Heart left ventricle (tissue), 16 donors: Measurements from ENCODE around the gene GRM7. TPM values are rescaled to one million over a fixed set of nuclear protein-coding genes. Genes with fewer than 3 reads are reported as not detected.

Experiments used
- ATAC-seq, 4 donors: fragments of 200-7000 bp; cut with Tn5 transposase; one replicate each; pipeline ENCODE4 v1.9.1; 2020 to 2022; ENCODE audit warnings: moderate library complexity in 4 of 4, mild to moderate bottlenecking in 3 of 4, moderate number of reproducible peaks in 1 of 4
- DNase-seq, 5 donors: peaks; one replicate each; pipeline ENCODE4 v3.0.0-alpha.2; 2020
- H3K27ac ChIP-seq, 12 donors: fragments of 200-600 bp; sonication (generic) in 4 of 12; one replicate each; pipeline versions ENCODE4 v1.5.0 to v1.8.0; 2016 to 2022; ENCODE audit warnings: mild to moderate bottlenecking in 2 of 12
- H3K27me3 ChIP-seq, 9 donors: fragments of 200-600 bp; sonication (generic) in 2 of 9; one replicate each; pipeline versions ENCODE4 v1.5.1 to v1.8.0; 2016 to 2022; ENCODE audit warnings: mild to moderate bottlenecking in 3 of 9
- H3K36me3 ChIP-seq, 9 donors: fragments of 200-600 bp; sonication (generic) in 2 of 9; one replicate each; pipeline versions ENCODE4 v1.5.0 to v1.8.0; 2018 to 2022; ENCODE audit warnings: mild to moderate bottlenecking in 2 of 9
- H3K4me1 ChIP-seq, 12 donors: fragments of 200-600 bp; sonication (generic) in 4 of 12; one replicate each; pipeline versions ENCODE4 v1.5.0 to v1.8.0; 2016 to 2022; ENCODE audit warnings: mild to moderate bottlenecking in 3 of 12
- H3K4me3 ChIP-seq, 12 donors: fragments of 200-600 bp; sonication (generic) in 4 of 12; one replicate each; pipeline versions ENCODE4 v1.5.0 to v1.8.0; 2017 to 2022; ENCODE audit warnings: mild to moderate bottlenecking in 9 of 12, moderate library complexity in 4 of 12
- H3K9me3 ChIP-seq, 12 donors: fragments of 200-600 bp; sonication (generic) in 4 of 12; one replicate each; pipeline versions ENCODE4 v1.5.0 to v1.8.0; 2016 to 2022; ENCODE audit warnings: mild to moderate bottlenecking in 1 of 12
- CTCF ChIP-seq, 12 donors: fragments of 200-600 bp; sonication (generic) in 4 of 12; IDR thresholded peaks; one replicate each; pipeline versions ENCODE4 v1.5.0 to v1.8.0; 2018 to 2022; ENCODE audit warnings: antibody characterized with exemption in 12 of 12, mild to moderate bottlenecking in 5 of 12
- POLR2A ChIP-seq, 2 donors: fragments of 450-650 bp; IDR thresholded peaks; one replicate each; pipeline ENCODE4 v1.6.1; 2017; ENCODE audit warnings: antibody characterized with exemption in 2 of 2, mild to moderate bottlenecking in 2 of 2, moderate library complexity in 2 of 2
- WGBS, 4 donors: extraction: QIAGEN DNeasy Blood & Tissue Kit in 2 of 4; methylation state at CpG; one replicate each; pipeline versions ENCODE4 v1.1.5 to v1.1.7; 2013 to 2018; 5-methylcytosine and 5-hydroxymethylcytosine counted together
- intact Hi-C, 10 donors: fragments of 100-400 bp; cut with DNase I; formaldehyde crosslinking; loops; one replicate each; pipeline versions ENCODE4 v1.11.1 to v1.14.2; 2022
- polyA plus RNA-seq, 2 donors: library from polyadenylated mRNA; stranded (reverse); fragments of 200-250 nt; gene quantifications; one replicate each; pipeline ENCODE4 v1.2.3, GENCODE V29; 2013
- total RNA-seq, 9 donors: library from RNA; depleted of rRNA in 2 of 9; stranded (reverse); fragments of >200 nt in 2 of 9; fragmentation: NEBNext Ultra II Directional in 3 of 9; extraction: Animal tissue kit (Norgen Biotek cat#: 25700) in 3 of 9; gene quantifications; one replicate each; pipeline versions ENCODE4 v1.1.0 to v1.2.4, GENCODE V29; 2016 to 2023
- donor health status: ischemic (EF 13 %, LVEDD 7.1; RV severe dilation, severe dysfunction).
- donor health status: healthy with polysubstance abuse.
- donor health status: DM: no; HTN: yes; CAD: no.
- donor health status: DM: no; HTN: no; CAD: no.
- donor health status: ischemic (EF 25% LVEDD 6.9; RV normal size, moderate dysfunction).
- donor health status: ischemic (EF 25% LVEDD 5.7; RV mildly dilated, moderate dysfunction).
- donor health status: healthy.
- donor health status: DM: yes; HTN: yes; CAD: no.
- donor health status: ischemic (EF 35%, LVEDD 5.7; RV mildly dilated, moderate dysfunction).
- donor health status: nonischemic (EF 11% LVEDD 7.7; RV severe dilation, severe dysfunction).
- donor health status: DM: yes; HTN: yes; CAD: no.
- donor health status: PGD.
- donor health status: ischemic (EF 29% LVEDD 5.4; RV normal size, mild dysfunction).
- donor health status: nonischemic (EF 23%, LVEDD 6.1; RV moderate dilation, normal function).

GRM7 gene
- total and polyA plus RNA-seq, 11 donors: not detected

- TF ChIP-seq CTCF (IDR thresholded peaks at IDR 0.05) (no peak), POLR2A (IDR thresholded peaks at IDR 0.05) (no peak)
- DNase-seq (no peak), ATAC-seq (no peak)
- no peak overlapping the region for H3K27ac ChIP-seq
- 76 to 86% (median 82%) methylated on average over 5 of the region's 5 CpGs for WGBS, 4 donors
- no peaks in the 10 kb centered on the region for H3K4me1 ChIP-seq
- H3K27me3 ChIP-seq: no peaks in the 10 kb centered on the region
- intact Hi-C loops: no loop called here
- no peaks in the 10 kb centered on the region for H3K9me3 ChIP-seq
- no peak overlapping the region for H3K4me3 ChIP-seq
- no peaks in the 10 kb centered on the region for H3K36me3 ChIP-seq
Measured at GRCh38 chr3:7146529-7146928, 285.6 kb downstream of the GRM7 start.

- intact Hi-C loops: no loop called here
- DNase-seq (no peak), ATAC-seq (no peak)
- Histone ChIP-seq H3K36me3 (no peaks in the 10 kb centered on the region), H3K4me3 (no peak overlapping the region), H3K9me3 (no peaks in the 10 kb centered on the region), H3K27me3 (no peaks in the 10 kb centered on the region), H3K27ac (no peak overlapping the region), H3K4me1 (no peaks in the 10 kb centered on the region)
- WGBS, 4 donors: 92 to 98% (median 96%) methylated on average over 2 of the region's 2 CpGs
- TF ChIP-seq POLR2A (IDR thresholded peaks at IDR 0.05) (no peak), CTCF (IDR thresholded peaks at IDR 0.05) (no peak)
Measured at GRCh38 chr3:7158516-7158915, 297.6 kb downstream of the GRM7 start.

DNA sequence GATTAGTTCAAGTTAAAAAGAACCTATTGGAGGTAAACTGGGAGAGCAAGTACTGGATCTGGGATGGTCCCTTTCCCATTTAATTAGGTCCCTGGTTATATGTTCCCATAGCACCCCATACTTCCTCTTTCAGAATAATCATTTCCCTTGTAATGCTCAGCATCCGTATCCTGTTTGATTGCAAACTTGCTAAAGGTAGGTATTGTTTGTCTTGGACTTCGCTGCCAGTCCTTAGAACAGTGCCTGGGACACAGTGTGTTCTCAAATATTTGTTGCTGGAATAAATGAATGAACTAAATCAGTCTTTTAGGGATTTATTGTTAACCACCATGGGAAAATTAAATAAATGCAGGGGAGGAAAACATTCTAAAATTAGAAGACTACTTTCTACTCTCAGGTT lies 299.8 kb downstream of the GRM7 start:
- DNase-seq: no peak
- no peak for ATAC-seq
- no peak overlapping the region for H3K4me3 ChIP-seq
- no peak for TF ChIP-seq CTCF (IDR thresholded peaks at IDR 0.05)
- no peaks in the 10 kb centered on the region for H3K4me1 ChIP-seq
- H3K9me3 ChIP-seq: no peaks in the 10 kb centered on the region
- intact Hi-C loops: no loop called here
- H3K27ac ChIP-seq: no peak overlapping the region
- no peaks in the 10 kb centered on the region for H3K36me3 ChIP-seq
- H3K27me3 ChIP-seq: no peaks in the 10 kb centered on the region
- WGBS, 4 donors: 68 to 86% (median 81%) methylated on average over 2 of the region's 2 CpGs

DNA sequence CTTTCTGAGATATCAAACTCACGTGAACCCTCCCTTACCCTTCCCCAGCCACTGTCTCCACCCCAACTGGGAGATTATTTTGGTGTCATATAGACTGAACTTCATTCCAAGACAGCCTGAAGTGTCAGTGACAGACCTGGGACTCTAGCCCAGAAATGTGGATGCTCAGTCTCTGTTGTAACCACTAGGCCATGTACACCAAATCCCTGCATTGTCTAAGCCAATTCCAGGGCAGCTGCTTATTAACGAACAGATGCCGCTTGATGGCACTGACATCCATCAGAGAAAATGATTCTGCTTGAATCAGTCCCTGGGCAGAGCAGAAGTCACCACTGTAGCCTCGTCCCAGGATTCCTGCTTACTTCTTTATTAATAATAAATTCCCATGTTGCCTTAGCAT lies 305.5 kb downstream of the GRM7 start:
- H3K27ac ChIP-seq: no peak overlapping the region
- peak in 4 of 5 donors; percentile 18 to 44 (median 38) for DNase-seq
- H3K36me3 ChIP-seq: no peaks in the 10 kb centered on the region
- H3K27me3 ChIP-seq: no peaks in the 10 kb centered on the region
- intact Hi-C loops: no loop called here
- no peak overlapping the region for H3K4me3 ChIP-seq
- H3K9me3 ChIP-seq: peaks cover 0 to 4% (median 0%) of the 10 kb centered on the region in 12 donors
- peak; percentile 95 to 99 (median 98) for ATAC-seq
- 45 to 62% (median 49%) methylated on average over 4 of the region's 4 CpGs for WGBS, 4 donors
- H3K4me1 ChIP-seq: peaks cover 0 to 4% (median 0%) of the 10 kb centered on the region in 12 donors
- TF ChIP-seq POLR2A (IDR thresholded peaks at IDR 0.05) (no peak), CTCF (IDR thresholded peaks at IDR 0.05) (peak in 2 of 12 donors; percentile 10)
